ENCODE measurements around the gene CIAO1.
"Not testable (repeated sequence)": the region's sequence is repeated elsewhere in the genome, so short reads cannot be mapped to it uniquely, and the experiment has no call there.

Gene CIAO1

GRCh38 chr2:96287273-96287856 is 21.3 kb downstream of the CIAO1 start:
- FAIRE-seq, result no peak

GRCh38 chr2:96291751-96292150 is 25.7 kb downstream of the CIAO1 start:
- no peak for FAIRE-seq

- not testable (repeated sequence) for FAIRE-seq
These were observed 28.2 kb downstream of the CIAO1 start for GRCh38 chr2:96294271-96294670.

GRCh38 chr2:96296925-96297324 is 30.9 kb downstream of the CIAO1 start:
- no peak for FAIRE-seq

- FAIRE-seq, result no peak
These were observed 35.8 kb downstream of the CIAO1 start for GRCh38 chr2:96301865-96302264.

GRCh38 chr2:96304606-96305005 is 38.6 kb downstream of the CIAO1 start:
- FAIRE-seq, result no peak

- no peak for FAIRE-seq
These were observed 39.3 kb downstream of the CIAO1 start, which contains the start of gene SNRNP200 for GRCh38 chr2:96305091-96305978. Gene SNRNP200 (minus strand): TSS chr2:96305546. CDS start chr2:96305437, 109 bp downstream.

GRCh38 chr2:96305979-96306308 is 39.9 kb downstream of the CIAO1 start:
- no peak for FAIRE-seq

GRCh38 chr2:96306370-96306769 is 40.3 kb downstream of the CIAO1 start:
- no peak for FAIRE-seq

- no peak for FAIRE-seq
These were observed 42.2 kb downstream of the CIAO1 start for GRCh38 chr2:96308248-96308647.

- FAIRE-seq, result no peak
These were observed 49.0 kb downstream of the CIAO1 start for GRCh38 chr2:96315005-96315399.

GRCh38 chr2:96315400-96316071 is 49.5 kb downstream of the CIAO1 start:
- no peak for FAIRE-seq

- no peak for FAIRE-seq
These were observed 51.0 kb downstream of the CIAO1 start for GRCh38 chr2:96316999-96317398.

GRCh38 chr2:96317584-96317997 is 51.6 kb downstream of the CIAO1 start:
- no peak for FAIRE-seq

- no peak for FAIRE-seq
These were observed 52.7 kb downstream of the CIAO1 start for GRCh38 chr2:96318723-96319122.

- no peak for FAIRE-seq
These were observed 53.4 kb downstream of the CIAO1 start for GRCh38 chr2:96319396-96319795.

- FAIRE-seq, result no peak
These were observed 54.3 kb downstream of the CIAO1 start for GRCh38 chr2:96320326-96320725.

GRCh38 chr2:96320728-96321622 is 55.0 kb downstream of the CIAO1 start:
- no peak for FAIRE-seq

All from colon (tissue), 2 donors.